ENCODE data around the gene COX4I2.

DNA sequence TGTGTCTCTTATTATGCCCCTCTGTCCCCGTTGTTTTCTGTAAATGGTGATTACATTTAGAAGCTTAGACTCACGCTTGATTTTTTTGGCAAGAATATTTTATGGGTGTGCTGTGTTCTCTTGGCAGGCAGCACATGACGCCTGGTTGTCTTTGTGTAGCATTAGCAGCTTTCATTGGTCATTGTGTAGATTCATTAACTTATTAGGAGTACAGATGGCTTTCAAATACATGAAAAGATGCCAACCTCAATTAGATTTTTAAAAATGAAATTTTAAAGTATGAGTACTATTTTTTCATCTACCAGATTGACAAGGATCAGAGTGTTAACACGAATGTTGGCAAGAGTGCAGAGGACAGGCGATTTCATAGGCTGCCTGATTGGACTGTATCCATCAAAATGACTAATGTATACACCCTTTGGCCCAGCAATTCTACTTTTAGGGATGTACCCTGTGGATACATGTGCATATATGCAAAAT lies 15.2 kb downstream of the COX4I2 start:
- TF ChIP-seq, protein P1, sequence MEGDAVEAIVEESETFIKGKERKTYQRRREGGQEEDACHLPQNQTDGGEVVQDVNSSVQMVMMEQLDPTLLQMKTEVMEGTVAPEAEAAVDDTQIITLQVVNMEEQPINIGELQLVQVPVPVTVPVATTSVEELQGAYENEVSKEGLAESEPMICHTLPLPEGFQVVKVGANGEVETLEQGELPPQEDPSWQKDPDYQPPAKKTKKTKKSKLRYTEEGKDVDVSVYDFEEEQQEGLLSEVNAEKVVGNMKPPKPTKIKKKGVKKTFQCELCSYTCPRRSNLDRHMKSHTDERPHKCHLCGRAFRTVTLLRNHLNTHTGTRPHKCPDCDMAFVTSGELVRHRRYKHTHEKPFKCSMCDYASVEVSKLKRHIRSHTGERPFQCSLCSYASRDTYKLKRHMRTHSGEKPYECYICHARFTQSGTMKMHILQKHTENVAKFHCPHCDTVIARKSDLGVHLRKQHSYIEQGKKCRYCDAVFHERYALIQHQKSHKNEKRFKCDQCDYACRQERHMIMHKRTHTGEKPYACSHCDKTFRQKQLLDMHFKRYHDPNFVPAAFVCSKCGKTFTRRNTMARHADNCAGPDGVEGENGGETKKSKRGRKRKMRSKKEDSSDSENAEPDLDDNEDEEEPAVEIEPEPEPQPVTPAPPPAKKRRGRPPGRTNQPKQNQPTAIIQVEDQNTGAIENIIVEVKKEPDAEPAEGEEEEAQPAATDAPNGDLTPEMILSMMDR (IDR thresholded peaks at IDR 0.05) = no peak
- TF ChIP-seq, protein P2, sequence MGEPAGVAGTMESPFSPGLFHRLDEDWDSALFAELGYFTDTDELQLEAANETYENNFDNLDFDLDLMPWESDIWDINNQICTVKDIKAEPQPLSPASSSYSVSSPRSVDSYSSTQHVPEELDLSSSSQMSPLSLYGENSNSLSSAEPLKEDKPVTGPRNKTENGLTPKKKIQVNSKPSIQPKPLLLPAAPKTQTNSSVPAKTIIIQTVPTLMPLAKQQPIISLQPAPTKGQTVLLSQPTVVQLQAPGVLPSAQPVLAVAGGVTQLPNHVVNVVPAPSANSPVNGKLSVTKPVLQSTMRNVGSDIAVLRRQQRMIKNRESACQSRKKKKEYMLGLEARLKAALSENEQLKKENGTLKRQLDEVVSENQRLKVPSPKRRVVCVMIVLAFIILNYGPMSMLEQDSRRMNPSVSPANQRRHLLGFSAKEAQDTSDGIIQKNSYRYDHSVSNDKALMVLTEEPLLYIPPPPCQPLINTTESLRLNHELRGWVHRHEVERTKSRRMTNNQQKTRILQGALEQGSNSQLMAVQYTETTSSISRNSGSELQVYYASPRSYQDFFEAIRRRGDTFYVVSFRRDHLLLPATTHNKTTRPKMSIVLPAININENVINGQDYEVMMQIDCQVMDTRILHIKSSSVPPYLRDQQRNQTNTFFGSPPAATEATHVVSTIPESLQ (CRISPR knock-in tag; IDR thresholded peaks at IDR 0.05) = no peak
- no peak for TF ChIP-seq ESRRA (CRISPR knock-in tag; IDR thresholded peaks at IDR 0.05; ENCODE audit: borderline replicate concordance)
- TF ChIP-seq, protein P3, sequence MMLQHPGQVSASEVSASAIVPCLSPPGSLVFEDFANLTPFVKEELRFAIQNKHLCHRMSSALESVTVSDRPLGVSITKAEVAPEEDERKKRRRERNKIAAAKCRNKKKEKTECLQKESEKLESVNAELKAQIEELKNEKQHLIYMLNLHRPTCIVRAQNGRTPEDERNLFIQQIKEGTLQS (CRISPR knock-in tag; conservative IDR thresholded peaks at IDR 0.05) = no peak
- no peak for TF ChIP-seq JUN (CRISPR knock-in tag; IDR thresholded peaks at IDR 0.05)
- TF ChIP-seq NFE2L1 (CRISPR knock-in tag; IDR thresholded peaks at IDR 0.05) = no peak
- TF ChIP-seq FOXJ3 (CRISPR knock-in tag; IDR thresholded peaks at IDR 0.05; ENCODE audit: borderline replicate concordance) = no peak
- TF ChIP-seq CREM (CRISPR knock-in tag; IDR thresholded peaks at IDR 0.05) = no peak
